Islet precursor cell (in vitro differentiated cells): ENCODE results near the gene POMT1.

Experiments
- DNase-seq: peaks from one replicate; pipeline ENCODE4 v3.0.0-alpha.2; 2018

Gene POMT1

GRCh38 chr9:131476777-131477345, 25.9 kb upstream of the POMT1 start:
- DNase-seq, result no peak

GRCh38 chr9:131477367-131477766, 25.4 kb upstream of the POMT1 start:
- no peak for DNase-seq

GRCh38 chr9:131477816-131478419, 24.8 kb upstream of the POMT1 start:
- DNase-seq, result no peak

- no peak for DNase-seq
Observed at GRCh38 chr9:131478421-131478868, 24.3 kb upstream of the POMT1 start.

GRCh38 chr9:131478911-131479310, 23.8 kb upstream of the POMT1 start:
- no peak for DNase-seq

GRCh38 chr9:131480258-131480657, 22.5 kb upstream of the POMT1 start:
- DNase-seq, result no peak

- DNase-seq, result peak; percentile 42
Observed at GRCh38 chr9:131481441-131482342, 21.0 kb upstream of the POMT1 start.

- peak; percentile 51 for DNase-seq
Observed at GRCh38 chr9:131482343-131483006, 20.2 kb upstream of the POMT1 start.

GRCh38 chr9:131483319-131484050, 19.2 kb upstream of the POMT1 start:
- peak; percentile 35 for DNase-seq

GRCh38 chr9:131484051-131484445, 18.7 kb upstream of the POMT1 start:
- peak; percentile 40 for DNase-seq

GRCh38 chr9:131484560-131485185, 18.0 kb upstream of the POMT1 start:
- peak; percentile 29 for DNase-seq

GRCh38 chr9:131485206-131485605, 17.5 kb upstream of the POMT1 start:
- peak; percentile 56 for DNase-seq

GRCh38 chr9:131485728-131486422, 16.8 kb upstream of the POMT1 start:
- DNase-seq, result peak; percentile 52

- DNase-seq, result peak; percentile 45
Observed at GRCh38 chr9:131487001-131487400, 15.7 kb upstream of the POMT1 start.

- DNase-seq, result peak; percentile 60
Observed at GRCh38 chr9:131487621-131488031, 15.1 kb upstream of the POMT1 start.

- no peak for DNase-seq
Observed at GRCh38 chr9:131490514-131490913, 12.2 kb upstream of the POMT1 start.

- DNase-seq, result no peak
Observed at GRCh38 chr9:131491001-131491710, 11.6 kb upstream of the POMT1 start.

GRCh38 chr9:131492070-131492469, 10.6 kb upstream of the POMT1 start:
- no peak for DNase-seq

GRCh38 chr9:131494296-131494870, 8.3 kb upstream of the POMT1 start:
- DNase-seq, result no peak

GRCh38 chr9:131495785-131496184, 6.9 kb upstream of the POMT1 start:
- no peak for DNase-seq
